NCI-H2081 treated with DMSO at 0.1 percent for 48 hours (cell line): ENCODE results near the gene PUSL1.

ENCODE experiments used
- DNase-seq: peaks from one replicate; lab custom pipeline; 2025; lab: John Stamatoyannopoulos, UW

Gene PUSL1

GRCh38 chr1:1279028-1279427 is 29.4 kb upstream of the PUSL1 start:
- DNase-seq: no peak

- no peak for DNase-seq
Observed at GRCh38 chr1:1280782-1281481, 27.5 kb upstream of the PUSL1 start.

- DNase-seq: no peak
Observed at GRCh38 chr1:1281533-1282321, 26.7 kb upstream of the PUSL1 start.

GRCh38 chr1:1282998-1283397 is 25.4 kb upstream of the PUSL1 start:
- DNase-seq: no peak

- DNase-seq: no peak
Observed at GRCh38 chr1:1283821-1284220, 24.6 kb upstream of the PUSL1 start.

GRCh38 chr1:1284221-1285101 is 23.9 kb upstream of the PUSL1 start:
- DNase-seq: no peak

GRCh38 chr1:1285102-1285571 is 23.3 kb upstream of the PUSL1 start:
- DNase-seq: no peak

- no peak for DNase-seq
Observed at GRCh38 chr1:1285611-1286311, 22.6 kb upstream of the PUSL1 start.

- DNase-seq: no peak
Observed at GRCh38 chr1:1286313-1287261, 21.8 kb upstream of the PUSL1 start.

- DNase-seq: no peak
Observed at GRCh38 chr1:1287288-1288110, 20.9 kb upstream of the PUSL1 start.

GRCh38 chr1:1290238-1290731 is 18.1 kb upstream of the PUSL1 start:
- no peak for DNase-seq

- no peak for DNase-seq
Observed at GRCh38 chr1:1291023-1291528, 17.3 kb upstream of the PUSL1 start.

- DNase-seq: no peak
Observed at GRCh38 chr1:1291548-1292441, 16.6 kb upstream of the PUSL1 start.

- no peak for DNase-seq
Observed at GRCh38 chr1:1292442-1292779, 16.0 kb upstream of the PUSL1 start.

- no peak for DNase-seq
Observed at GRCh38 chr1:1292851-1293250, 15.5 kb upstream of the PUSL1 start.

- no peak for DNase-seq
Observed at GRCh38 chr1:1293263-1294249, 14.8 kb upstream of the PUSL1 start.

GRCh38 chr1:1294250-1294890 is 14.0 kb upstream of the PUSL1 start:
- DNase-seq: no peak
